Suppressor macrophage (primary cell): Measurements from ENCODE around the gene FRMD3.

ENCODE experiments used
- DNase-seq, 4 experiments: peaks; one replicate each; pipeline ENCODE4 v3.0.0-alpha.2; 2020 to 2022

The FRMD3 gene

GRCh38 chr9:83219154-83219923, 318.9 kb downstream of the FRMD3 start:
- peak; percentile 72 to 91 (median 87) for DNase-seq

GRCh38 chr9:83218411-83219090, 319.6 kb downstream of the FRMD3 start:
- DNase-seq: no peak

DNA sequence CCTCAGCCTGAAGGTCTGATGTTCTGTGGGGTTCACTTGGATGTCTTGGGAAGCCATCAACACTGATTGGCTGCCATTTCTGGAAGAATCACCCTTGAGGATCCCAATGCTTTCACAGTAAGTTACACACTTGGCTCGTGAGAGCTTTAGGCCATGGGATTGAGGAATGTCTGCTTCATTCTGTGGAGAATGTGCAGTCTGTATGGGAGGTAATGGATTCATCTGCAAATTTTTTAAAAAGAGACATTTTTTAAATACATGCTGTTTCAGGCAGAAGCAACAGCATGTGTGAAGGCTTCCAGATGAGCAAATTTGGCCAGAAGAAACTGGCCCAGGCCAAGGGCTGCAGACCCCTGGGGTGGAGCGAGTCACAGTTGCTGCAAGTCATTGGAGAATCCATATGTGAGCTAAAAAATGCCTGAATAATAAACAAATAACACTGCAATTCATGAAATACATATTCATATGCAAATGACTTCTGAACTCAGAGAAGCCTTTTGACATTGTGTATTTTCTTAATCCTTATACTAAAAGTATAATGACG, 328.9 kb downstream of the FRMD3 start:
- DNase-seq: no peak

DNA sequence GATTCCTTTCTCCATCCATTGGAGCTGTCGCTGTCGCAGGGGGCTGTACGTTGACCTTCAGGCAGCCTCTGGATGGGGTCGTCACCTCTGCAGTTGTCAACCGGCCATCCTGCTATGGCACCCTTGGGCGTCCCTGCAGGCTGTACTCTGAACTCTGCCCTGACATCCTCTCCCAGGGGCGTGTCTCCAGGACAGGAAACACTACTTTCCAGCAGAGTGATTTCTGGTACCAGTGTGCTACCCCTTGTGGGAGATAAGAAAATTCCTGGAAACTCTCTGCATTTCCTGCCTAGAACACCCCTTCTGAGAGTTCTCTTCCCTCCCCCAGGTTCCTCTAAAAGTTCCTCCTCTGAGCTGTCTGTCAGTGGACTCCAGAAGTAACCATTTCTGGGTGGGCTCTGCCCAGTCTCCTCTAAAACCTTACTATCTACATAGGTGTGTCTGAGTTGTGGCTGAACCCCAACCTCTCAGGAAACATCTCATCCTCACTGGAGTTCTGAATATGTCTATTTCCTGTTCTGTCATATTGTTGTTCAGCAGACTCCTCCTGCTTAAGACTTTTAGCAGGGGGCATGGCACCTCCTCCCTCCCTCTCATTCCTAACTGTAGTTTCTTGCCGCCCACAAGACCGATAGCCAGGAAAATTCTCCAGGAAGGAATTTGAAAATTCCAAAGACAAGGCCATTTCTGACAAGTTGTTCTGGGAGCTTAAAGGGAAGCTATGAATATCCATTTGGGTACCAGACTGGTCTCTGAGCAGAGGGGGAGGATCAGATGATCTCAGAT, 329.9 kb downstream of the FRMD3 start:
- DNase-seq: no peak

DNA sequence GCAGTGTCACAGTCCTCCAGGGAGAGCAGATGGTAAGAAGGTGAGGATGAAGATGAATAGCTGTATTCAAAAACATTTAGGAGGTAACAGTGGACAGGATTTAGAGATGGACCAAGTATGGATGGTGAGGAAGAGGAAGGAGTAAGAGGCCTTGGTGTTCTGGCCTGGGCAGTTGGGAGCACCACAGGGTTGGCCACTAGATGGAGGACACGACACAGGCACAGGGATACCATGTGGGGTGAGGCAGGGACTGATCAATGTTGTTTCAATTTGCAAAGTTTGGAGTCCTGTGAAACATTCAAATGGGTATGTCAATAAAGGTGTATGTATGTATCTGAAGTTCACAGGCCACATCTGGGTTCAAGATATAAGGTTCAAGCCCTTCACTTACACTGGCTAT, 334.2 kb downstream of the FRMD3 start:
- DNase-seq: peak in 1 of 4 experiments; percentile 11

DNA sequence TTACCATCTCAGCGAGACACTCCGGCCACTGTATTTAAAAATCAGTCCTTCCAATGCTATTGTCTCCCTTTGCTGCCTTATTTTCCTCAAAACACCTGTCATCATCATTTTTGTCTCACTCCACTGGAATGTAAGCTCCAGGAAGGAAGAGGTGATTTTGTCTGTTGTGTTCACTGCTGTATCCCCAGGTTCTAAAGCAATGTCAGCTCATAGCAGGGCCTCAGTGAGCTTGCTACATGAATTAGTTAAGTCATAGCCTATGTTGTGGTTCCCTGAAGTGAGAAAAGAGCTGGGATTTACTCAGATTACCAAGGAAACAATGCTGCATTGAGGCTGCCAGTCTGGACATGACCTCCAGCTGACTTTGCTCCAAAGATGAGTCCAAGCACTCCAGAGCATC, 337.7 kb downstream of the FRMD3 start:
- no peak for DNase-seq

DNA sequence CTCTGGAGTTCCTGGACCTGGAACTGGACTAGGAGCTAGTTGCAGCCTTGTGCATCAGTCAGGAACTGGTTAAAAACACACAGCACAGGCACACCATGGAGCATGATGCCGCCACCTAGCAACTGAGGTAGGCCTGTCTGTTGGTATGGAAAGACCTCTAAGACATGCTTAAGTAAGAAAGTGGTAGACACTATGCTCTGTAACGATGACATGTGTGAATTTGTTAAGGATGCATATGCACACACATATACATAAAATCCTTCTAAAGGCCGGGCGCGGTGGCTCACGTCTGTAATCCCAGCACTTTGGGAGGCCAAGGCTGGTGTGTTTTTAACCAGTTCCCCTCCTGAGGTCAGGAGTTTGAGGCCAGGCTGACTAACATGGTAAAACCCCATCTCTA, 338.4 kb downstream of the FRMD3 start:
- DNase-seq: no peak

GRCh38 chr9:83199240-83199639, 339.0 kb downstream of the FRMD3 start:
- peak in 3 of 4 experiments; percentile 18 to 25 (median 18) for DNase-seq

DNA sequence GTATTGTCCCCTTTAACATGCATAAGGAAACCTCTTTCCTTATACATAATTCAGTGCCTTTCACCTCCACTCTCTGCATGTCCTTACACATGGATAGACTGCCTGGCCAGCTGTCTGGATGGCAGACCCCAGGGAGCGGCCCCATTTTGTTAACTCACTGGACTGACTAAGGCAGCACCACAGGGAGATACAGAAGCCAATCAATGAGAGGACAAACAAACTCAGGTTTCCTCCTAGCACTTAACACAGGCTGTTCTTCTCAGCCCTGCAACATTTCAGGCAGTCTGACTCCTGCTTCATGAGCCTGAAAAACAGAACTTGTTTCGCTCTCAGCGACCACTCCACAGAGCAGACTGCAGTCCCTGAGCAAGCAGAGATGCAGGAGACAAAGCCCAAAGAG, 339.8 kb downstream of the FRMD3 start:
- DNase-seq: no peak

GRCh38 chr9:83197591-83197990, 340.6 kb downstream of the FRMD3 start:
- DNase-seq: no peak

DNA sequence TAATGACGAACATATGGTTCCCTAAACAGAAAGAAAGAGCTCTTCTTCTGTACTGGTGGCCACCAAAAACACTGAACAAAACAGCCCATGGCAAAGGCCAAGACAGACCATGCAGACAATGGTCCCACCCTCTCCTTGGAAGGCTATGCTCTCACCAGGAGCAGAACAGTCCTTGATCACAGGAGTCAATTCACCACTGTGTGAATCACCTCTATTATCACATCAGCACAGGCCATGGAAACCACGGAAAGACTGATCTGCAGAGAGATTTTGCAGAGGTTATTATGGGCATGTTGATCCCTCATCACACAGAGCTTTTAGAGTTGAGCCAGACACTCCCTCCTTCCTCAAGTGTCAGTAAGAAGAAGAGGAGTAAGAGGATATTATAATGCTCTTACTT, 341.3 kb downstream of the FRMD3 start:
- DNase-seq: no peak
